ENCODE measurements around the gene PYGB. TPM values are rescaled to one million over a fixed set of nuclear protein-coding genes. Genes with fewer than 3 reads are reported as not detected.

PYGB gene
- total and polyA plus RNA-seq, 2 donors (not counting 1 experiment from before 2014, with no cell fraction given), result 22.5 to 30.6 TPM

GRCh38 chr20:25254986-25255680 is 7.2 kb downstream of the PYGB start:
- 99% methylated on average over 10 of the region's 12 CpGs for WGBS (ENCODE audit: insufficient coverage)

More at GRCh38 chr20:25254986-25255680, 7.2 kb downstream of the PYGB start:
- peaks cover 2% of the 10 kb centered on the region for H3K4me1 Mint-ChIP-seq
- POLR2A ChIA-PET, result no interaction called here
- H3K9me3 Mint-ChIP-seq (ENCODE audit: insufficient read depth), result no peaks in the 10 kb centered on the region
- no peaks in the 10 kb centered on the region for H3K27me3 ChIP-seq (replicated peaks in 1 of 4; ENCODE audit: control extremely low read depth in 1 of 4, control insufficient read depth in 3 of 4, insufficient read depth in 4 of 4, low read length in 3 of 4)
- intact Hi-C loops (cut with micrococcal nuclease), result no loop called here
- H3K79me2 ChIP-seq (ENCODE audit: control insufficient read depth, insufficient read depth, low read length), result peaks cover 31% of the 10 kb centered on the region
- CTCF ChIA-PET, result no interaction called here
- H3K27me3 Mint-ChIP-seq, result no peaks in the 10 kb centered on the region
- TF ChIP-seq EZH2 (IDR thresholded peaks at IDR 0.05; ENCODE audit: borderline replicate concordance, insufficient read depth, low read depth, low read length, poor library complexity, severe bottlenecking) (no peak), CTCF (IDR thresholded peaks at IDR 0.05) (no peak)
- no peak overlapping the region for H3K4me3 ChIP-seq (ENCODE audit: control extremely low read depth in 1 of 5, extremely low read depth in 1 of 5, insufficient read depth in 1 of 5, low read depth in 2 of 5, low read length in 4 of 5)
- H4K20me1 ChIP-seq (ENCODE audit: control insufficient read depth, insufficient read depth, low read length, poor library complexity, severe bottlenecking), result peaks cover 21% of the 10 kb centered on the region
- H3K27ac ChIP-seq (ENCODE audit: low read length in 2 of 2), result no peak overlapping the region
- no peak for ATAC-seq (ENCODE audit: low read depth)
- no peak for DNase-seq
- no peak overlapping the region for H3K9ac ChIP-seq (ENCODE audit: low read length)
- H3K9me3 ChIP-seq (ENCODE audit: control extremely low read depth in 1 of 3, control insufficient read depth in 2 of 3, insufficient read depth in 1 of 3, low read length in 2 of 3), result no peaks in the 10 kb centered on the region
- no peak overlapping the region for H3K4me3 Mint-ChIP-seq
- no peak overlapping the region for H3K27ac Mint-ChIP-seq
- H3K4me2 ChIP-seq (replicated peaks; ENCODE audit: low read depth, low read length, poor library complexity, severe bottlenecking), result no peak overlapping the region
- H3K36me3 ChIP-seq (replicated peaks in 1 of 2; ENCODE audit: control extremely low read depth in 1 of 2, control insufficient read depth in 1 of 2, extremely low read depth in 1 of 2, insufficient read depth in 2 of 2, low read length in 1 of 2), result peaks cover 3 to 12% of the 10 kb centered on the region in 2 experiments
- H2AFZ ChIP-seq (ENCODE audit: insufficient read depth, low read depth, low read length, poor library complexity, severe bottlenecking), result no peak overlapping the region
- H3K4me1 ChIP-seq (ENCODE audit: control insufficient read depth in 2 of 2, insufficient read depth in 2 of 2, low read length in 2 of 2), result no peaks in the 10 kb centered on the region

Measured in B cell (primary cell).